CD14-positive monocyte (primary cell): Measurements from ENCODE around the gene HGFAC. TPM values are rescaled to one million over a fixed set of nuclear protein-coding genes. Genes with fewer than 3 reads are reported as not detected.

Experiments used
- DNase-seq, 3 donors: peaks; one replicate each; pipeline ENCODE4 v3.0.0-alpha.2; 2011 to 2022
- H2AFZ ChIP-seq: 2 replicates; pipeline ENCODE4 v1.6.0; 2012; ENCODE audit warnings: mild to moderate bottlenecking, low read depth, low read length, inconsistent platforms; ENCODE audit not compliant: insufficient read depth, poor library complexity, severe bottlenecking
- H3K27ac ChIP-seq, 2 donors: 1 replicate in 1 of 2; 2 replicates in 1 of 2; pipeline ENCODE4 v1.5.1; 2012 to 2013; ENCODE audit warnings: low read length in 2 of 2, control low read depth in 1 of 2, inconsistent platforms in 1 of 2, low read depth in 1 of 2, mild to moderate bottlenecking in 1 of 2
- H3K27me3 ChIP-seq, 2 donors: one replicate each; pipeline versions ENCODE4 v1.6.0 to v1.6.1; 2011 to 2013; ENCODE audit warnings: low read length in 2 of 2; ENCODE audit not compliant: control insufficient read depth in 2 of 2, insufficient read depth in 2 of 2
- H3K36me3 ChIP-seq, 2 donors: replicated peaks in 1 of 2; 1 replicate in 1 of 2; 2 replicates in 1 of 2; pipeline versions ENCODE4 v1.5.1 to v1.6.1; 2012 to 2013; ENCODE audit warnings: low read length in 2 of 2, control low read depth in 1 of 2, inconsistent platforms in 1 of 2, mild to moderate bottlenecking in 1 of 2; ENCODE audit not compliant: insufficient read depth in 2 of 2, control insufficient read depth in 1 of 2
- H3K4me1 ChIP-seq, 2 donors: 1 replicate in 1 of 2; 2 replicates in 1 of 2; pipeline versions ENCODE4 v1.5.1 to v1.6.1; 2012 to 2013; ENCODE audit warnings: low read length in 2 of 2, control low read depth in 1 of 2, inconsistent platforms in 1 of 2, mild to moderate bottlenecking in 1 of 2, moderate library complexity in 1 of 2; ENCODE audit not compliant: insufficient read depth in 2 of 2, control insufficient read depth in 1 of 2
- H3K4me2 ChIP-seq: replicated peaks from 2 replicates; pipeline ENCODE3; 2012; ENCODE audit warnings: low read length, moderate library complexity, mild to moderate bottlenecking; ENCODE audit not compliant: poor library complexity, severe bottlenecking; ENCODE audit errors: extremely low read depth
- H3K4me3 ChIP-seq, 3 experiments: fragments of 200-600 bp in 1 of 3; sonication (generic) in 1 of 3; replicated peaks in 1 of 3; 1 replicate in 2 of 3; 2 replicates in 1 of 3; pipeline ENCODE4 v1.5.1; 2011 to 2013; ENCODE audit warnings: low read length in 3 of 3, mild to moderate bottlenecking in 3 of 3, control low read depth in 2 of 3, low read depth in 2 of 3, inconsistent platforms in 1 of 3, moderate library complexity in 1 of 3
- H3K79me2 ChIP-seq: 2 replicates; pipeline ENCODE4 v1.6.0; 2012; ENCODE audit warnings: mild to moderate bottlenecking, control low read depth, inconsistent platforms, low read length, moderate library complexity; ENCODE audit not compliant: insufficient read depth
- H3K9ac ChIP-seq: 2 replicates; pipeline ENCODE4 v1.6.0; 2017; ENCODE audit warnings: low read length, mild to moderate bottlenecking; ENCODE audit not compliant: insufficient read depth, poor library complexity, severe bottlenecking
- H3K9me3 ChIP-seq, 2 donors: replicated peaks in 1 of 2; 1 replicate in 1 of 2; 2 replicates in 1 of 2; pipeline versions ENCODE4 v1.5.1 to v1.6.1; 2012 to 2013; ENCODE audit warnings: low read length in 2 of 2, control low read depth in 1 of 2; ENCODE audit not compliant: control insufficient read depth in 1 of 2, insufficient read depth in 1 of 2
- H4K20me1 ChIP-seq: 2 replicates; pipeline ENCODE4 v1.6.0; 2012; ENCODE audit warnings: mild to moderate bottlenecking, low read length, control low read depth, moderate library complexity; ENCODE audit not compliant: insufficient read depth
- H3K27ac Mint-ChIP-seq, 7 donors: one replicate each; pipeline ENCODE4 v1.8.0; 2020; ENCODE audit warnings: mild to moderate bottlenecking in 7 of 7, mixed read lengths in 7 of 7, moderate library complexity in 6 of 7, inconsistent platforms in 2 of 7
- H3K27me3 Mint-ChIP-seq, 3 donors: one replicate each; pipeline ENCODE4 v1.8.0; 2021 to 2022; ENCODE audit warnings: low read depth in 3 of 3, mild to moderate bottlenecking in 3 of 3, mixed read lengths in 3 of 3, moderate library complexity in 3 of 3, inconsistent platforms in 1 of 3
- H3K36me3 Mint-ChIP-seq, 2 donors: one replicate each; pipeline ENCODE4 v1.8.0; 2020; ENCODE audit warnings: mixed read lengths in 2 of 2, inconsistent platforms in 1 of 2, mild to moderate bottlenecking in 1 of 2
- H3K4me1 Mint-ChIP-seq: one replicate; pipeline ENCODE4 v1.8.0; 2020; ENCODE audit warnings: mild to moderate bottlenecking, mixed read lengths
- H3K4me3 Mint-ChIP-seq, 2 donors: one replicate each; pipeline ENCODE4 v1.8.0; 2020; ENCODE audit warnings: mild to moderate bottlenecking in 2 of 2, mixed read lengths in 2 of 2, moderate library complexity in 1 of 2
- H3K9me3 Mint-ChIP-seq, 7 donors: one replicate each; pipeline ENCODE4 v1.8.0; 2020 to 2022; ENCODE audit warnings: mixed read lengths in 7 of 7, mild to moderate bottlenecking in 6 of 7, moderate library complexity in 6 of 7, inconsistent platforms in 2 of 7
- CTCF ChIP-seq: fragments of 200-600 bp; IDR thresholded peaks from one replicate; pipeline ENCODE4 v1.8.0; 2022; ENCODE audit warnings: antibody characterized with exemption, mild to moderate bottlenecking
- WGBS: methylation state at CpG from one replicate; pipeline ENCODE4 v1.1.5; 2013; ENCODE audit warnings: missing lambda C conversion rate; ENCODE audit not compliant: insufficient coverage; 5-methylcytosine and 5-hydroxymethylcytosine counted together
- intact Hi-C, 2 donors: fragments of 100-400 bp; cut with micrococcal nuclease; formaldehyde crosslinking; loops; one replicate each; pipeline versions ENCODE4 v1.15.0 to v1.15.1; 2023
- polyA plus RNA-seq, 3 donors: library from polyadenylated mRNA; depleted of rRNA in 1 of 3; unstranded in 2 of 3; stranded (reverse) in 1 of 3; fragments of 300-500 nt in 2 of 3; fragments of >200 nt in 1 of 3; fragmentation: Illumina TruSeq in 2 of 3; gene quantifications; 1 replicate in 2 of 3; 2 replicates in 1 of 3; pipeline ENCODE4 v1.2.3, GENCODE V29; 2012 to 2021

Gene HGFAC
- polyA plus RNA-seq, 3 donors, result 0.17 TPM; not detected in 2

- no peaks in the 10 kb centered on the region for H3K79me2 ChIP-seq
- no peaks in the 10 kb centered on the region for H3K9me3 ChIP-seq
- no peak for TF ChIP-seq CTCF
- H3K27ac ChIP-seq, result no peak overlapping the region
- no peak overlapping the region for H2AFZ ChIP-seq
- peaks cover 0 to 12% of the 10 kb centered on the region in 2 donors for H3K27me3 ChIP-seq
- H3K4me3 ChIP-seq, result no peak overlapping the region
- Mint-ChIP-seq H3K36me3 (no peaks in the 10 kb centered on the region), H3K4me3 (no peak overlapping the region), H3K27me3 (peaks cover 29 to 71% (median 35%) of the 10 kb centered on the region in 3 donors), H3K27ac (peak overlapping the region in 1 of 7 donors; percentile 2), H3K4me1 (no peaks in the 10 kb centered on the region), H3K9me3 (peaks cover 0 to 5% (median 0%) of the 10 kb centered on the region in 7 donors)
- no peak overlapping the region for H3K4me2 ChIP-seq
- intact Hi-C loops, result no loop called here
- no peak for DNase-seq
- 70% methylated on average over 19 of the region's 20 CpGs for WGBS
- peaks cover 12% of the 10 kb centered on the region for H4K20me1 ChIP-seq
- no peaks in the 10 kb centered on the region for H3K4me1 ChIP-seq
- no peaks in the 10 kb centered on the region for H3K36me3 ChIP-seq
- H3K9ac ChIP-seq, result no peak overlapping the region
These were observed 52.1 kb downstream of the HGFAC start for GRCh38 chr4:3493720-3494461.

GRCh38 chr4:3494462-3494871 lies 52.7 kb downstream of the HGFAC start:
- Mint-ChIP-seq H3K9me3 (peaks cover 0 to 6% (median 0%) of the 10 kb centered on the region in 7 donors), H3K4me3 (no peak overlapping the region), H3K27ac (peak overlapping the region in 1 of 7 donors; percentile 2), H3K4me1 (no peaks in the 10 kb centered on the region), H3K27me3 (peaks cover 24 to 65% (median 32%) of the 10 kb centered on the region in 3 donors), H3K36me3 (no peaks in the 10 kb centered on the region)
- DNase-seq, result no peak
- no peaks in the 10 kb centered on the region for H3K9me3 ChIP-seq
- WGBS, result 66% methylated on average over 15 of the region's 15 CpGs
- H3K27ac ChIP-seq, result no peak overlapping the region
- H3K4me3 ChIP-seq, result no peak overlapping the region
- peaks cover 18% of the 10 kb centered on the region for H4K20me1 ChIP-seq
- peaks cover 0 to 12% of the 10 kb centered on the region in 2 donors for H3K27me3 ChIP-seq
- intact Hi-C loops, result no loop called here
- no peaks in the 10 kb centered on the region for H3K79me2 ChIP-seq
- no peaks in the 10 kb centered on the region for H3K4me1 ChIP-seq
- H3K4me2 ChIP-seq, result no peak overlapping the region
- H3K36me3 ChIP-seq, result no peaks in the 10 kb centered on the region
- no peak overlapping the region for H3K9ac ChIP-seq
- no peak overlapping the region for H2AFZ ChIP-seq
- no peak for TF ChIP-seq CTCF
